ENCODE measurements around the gene PHLDB3.
A peak's percentile ranks its signal among the peaks of the same experiment; 100 is the strongest.
"Not testable (repeated sequence)": the region's sequence is repeated elsewhere in the genome, so short reads cannot be mapped to it uniquely, and the experiment has no call there.

PHLDB3 gene

GRCh38 chr19:43504426-43505185, at the start of gene PHLDB3:
Gene PHLDB3 (minus strand): TSS chr19:43504746. CDS start chr19:43504118, 628 bp downstream.
- no peak for DNase-seq (ENCODE audit: low spot score)

GRCh38 chr19:43553656-43554055, 49.1 kb upstream of the PHLDB3 start:
- DNase-seq (ENCODE audit: low spot score), result no peak

GRCh38 chr19:43552616-43553015, 48.1 kb upstream of the PHLDB3 start:
- DNase-seq (ENCODE audit: low spot score), result no peak

- DNase-seq (ENCODE audit: low spot score), result no peak
Measured at GRCh38 chr19:43552198-43552450, 47.6 kb upstream of the PHLDB3 start.

GRCh38 chr19:43551399-43552197, 47.1 kb upstream of the PHLDB3 start:
- no peak for DNase-seq (ENCODE audit: low spot score)

DNA sequence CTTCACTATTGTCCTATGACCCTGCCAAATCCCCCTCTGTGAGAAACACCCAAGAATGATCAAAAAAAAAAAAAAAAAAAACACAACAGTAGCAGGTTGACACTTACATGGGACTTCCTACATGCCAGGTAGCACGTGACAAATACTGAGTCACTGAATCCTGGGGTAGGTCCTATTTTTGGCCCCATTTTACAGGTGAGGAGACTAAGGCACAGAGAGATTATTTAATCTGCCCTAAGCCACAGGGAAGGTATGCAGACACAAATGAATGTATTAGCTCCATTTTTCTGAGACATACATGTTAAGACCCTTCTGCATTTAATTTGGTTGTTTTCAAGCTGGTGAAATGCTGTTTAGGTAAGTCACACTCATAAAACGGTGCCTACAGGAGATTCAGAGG, 44.2 kb upstream of the PHLDB3 start:
- no peak for DNase-seq (ENCODE audit: low spot score)

- DNase-seq (ENCODE audit: low spot score), result not testable (repeated sequence)
Measured at GRCh38 chr19:43547926-43548325, 43.4 kb upstream of the PHLDB3 start.

DNA sequence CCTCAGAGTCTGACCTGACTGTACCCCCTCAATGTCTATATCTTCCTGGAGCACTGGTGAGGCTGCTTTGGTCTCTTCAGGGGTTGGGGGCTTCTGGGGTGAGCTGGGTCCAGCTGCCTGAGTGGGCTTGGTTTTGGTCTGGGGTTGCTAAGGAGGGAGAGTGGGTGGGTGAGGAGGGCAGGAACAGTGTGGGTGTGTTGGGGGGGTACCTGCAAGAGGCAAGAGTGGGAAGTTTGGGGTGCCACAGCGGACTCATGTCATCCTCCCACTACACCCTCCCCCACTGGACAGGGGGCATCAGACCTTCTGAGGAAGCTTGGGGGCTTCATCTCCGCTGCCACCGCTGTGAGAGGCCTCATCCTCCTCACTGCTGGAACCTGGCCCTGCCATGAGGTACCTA, 42.0 kb upstream of the PHLDB3 start:
- DNase-seq (ENCODE audit: low spot score), result no peak

GRCh38 chr19:43545981-43546380, 41.4 kb upstream of the PHLDB3 start:
- DNase-seq (ENCODE audit: low spot score), result no peak

DNA sequence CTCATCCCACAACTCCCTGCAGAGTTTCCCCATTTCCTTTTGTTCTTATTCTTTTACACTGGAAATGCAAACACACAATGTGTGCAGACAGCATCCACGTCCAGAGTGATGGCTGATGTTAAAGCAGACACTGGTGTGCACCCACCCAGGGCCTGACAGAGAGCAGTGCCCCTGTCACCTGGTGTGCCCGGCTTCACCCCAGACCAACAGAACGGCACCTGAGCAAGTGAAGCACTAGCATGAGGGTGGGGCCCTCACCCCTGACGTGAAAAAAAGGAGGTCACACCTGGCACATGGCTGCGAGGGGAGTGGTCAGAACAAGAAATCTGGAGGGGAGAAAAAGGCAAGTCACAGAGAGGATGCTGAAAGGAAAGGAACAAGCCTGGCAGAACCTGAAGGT, 40.7 kb upstream of the PHLDB3 start:
- DNase-seq (ENCODE audit: low spot score), result no peak

GRCh38 chr19:43544077-43544476, 39.5 kb upstream of the PHLDB3 start:
- DNase-seq (ENCODE audit: low spot score), result no peak

GRCh38 chr19:43541920-43542650, 37.5 kb upstream of the PHLDB3 start:
- no peak for DNase-seq (ENCODE audit: low spot score)

DNA sequence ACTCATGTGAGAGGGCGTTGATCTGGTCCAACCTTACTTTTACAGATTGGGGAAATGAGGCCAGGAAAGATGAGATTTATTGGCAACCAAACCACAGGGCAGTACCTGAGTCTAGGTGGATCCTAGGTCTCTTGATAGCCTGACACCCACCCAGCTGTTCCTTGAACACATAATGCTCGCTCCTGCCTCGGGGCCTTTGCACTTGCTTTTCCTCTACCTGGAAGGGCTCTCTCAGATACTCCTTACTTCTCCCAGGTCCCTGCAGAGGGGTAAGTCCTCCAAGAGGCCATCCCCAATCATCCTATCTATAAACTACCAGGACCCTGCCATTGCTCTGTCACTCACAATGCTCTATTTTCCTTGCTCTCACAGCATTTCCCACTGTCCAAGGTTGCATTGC, 35.8 kb upstream of the PHLDB3 start:
- DNase-seq (ENCODE audit: low spot score), result no peak

DNA sequence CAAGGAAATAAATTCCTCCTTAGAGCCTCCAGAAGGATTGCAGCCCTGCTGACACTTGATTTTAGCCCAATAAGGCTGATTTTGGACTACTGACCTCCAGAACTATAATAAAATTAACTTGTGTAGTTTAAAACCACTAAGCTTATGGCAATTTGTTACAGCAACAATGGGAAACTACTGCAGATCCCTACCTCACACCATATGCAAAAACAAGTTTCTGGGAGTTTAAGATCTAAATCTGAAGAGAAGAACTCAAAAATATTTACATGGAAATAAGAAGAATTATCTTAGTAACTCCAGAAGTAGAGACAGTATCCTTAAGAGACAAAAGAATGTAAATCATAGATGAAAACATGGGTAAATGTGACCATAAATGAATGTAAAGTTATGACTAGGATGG, 34.4 kb upstream of the PHLDB3 start:
- no peak for DNase-seq (ENCODE audit: low spot score)

GRCh38 chr19:43534816-43535761, 30.5 kb upstream of the PHLDB3 start:
- DNase-seq (ENCODE audit: low spot score), result peak; percentile 30

DNA sequence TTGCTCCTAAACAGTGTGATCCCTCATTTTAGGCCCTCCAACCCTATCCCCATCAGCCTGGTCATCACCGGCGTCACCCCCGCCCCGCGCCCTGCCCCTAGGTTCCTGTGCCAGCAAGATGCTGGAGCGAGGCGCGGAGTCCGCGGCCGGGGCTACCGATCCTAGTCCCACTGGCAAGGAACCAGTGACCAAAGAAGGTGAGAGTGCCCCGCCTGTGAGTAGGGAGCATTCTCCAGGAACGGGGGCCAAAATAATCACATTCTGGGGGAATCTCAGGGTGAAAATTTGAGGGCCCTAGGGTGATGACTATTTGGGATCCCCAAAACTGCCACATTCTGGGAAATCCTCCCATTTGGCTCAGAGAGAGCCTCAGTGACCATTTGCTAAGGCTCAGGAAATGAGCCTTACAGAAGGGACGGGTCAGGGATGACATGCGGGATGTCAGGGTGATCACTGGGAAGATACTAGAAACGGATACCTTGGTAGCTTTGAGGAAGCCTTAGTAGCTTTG, 29.8 kb upstream of the PHLDB3 start:
- no peak for DNase-seq (ENCODE audit: low spot score)

- DNase-seq (ENCODE audit: low spot score), result peak; percentile 89
Measured at GRCh38 chr19:43533546-43534304, 29.2 kb upstream of the PHLDB3 start.

GRCh38 chr19:43532962-43533545, 28.5 kb upstream of the PHLDB3 start, which contains the start of gene ZNF575:
Gene ZNF575 (plus strand): TSS chr19:43533188. CDS start chr19:43534423, 1,235 bp downstream.
- peak; percentile 25 for DNase-seq (ENCODE audit: low spot score)

DNA sequence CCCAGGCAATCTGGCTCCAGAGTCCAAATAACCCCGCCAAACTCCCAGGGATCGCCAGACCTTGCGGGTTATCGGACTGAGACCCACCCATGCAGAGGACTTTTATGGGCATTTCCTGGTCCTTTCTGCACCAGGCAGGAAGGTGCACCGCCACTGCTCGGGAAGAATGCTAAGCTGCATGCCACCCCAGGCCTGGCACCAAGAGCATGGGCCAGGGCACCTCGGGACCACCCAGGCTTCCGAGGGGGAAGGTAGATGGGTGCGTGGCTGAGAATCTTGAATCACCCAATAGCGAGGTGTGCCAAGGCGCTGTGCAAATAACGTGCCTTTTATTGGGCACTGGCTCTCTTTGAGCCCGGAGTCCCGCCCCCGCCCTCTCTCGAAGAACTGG, 28.0 kb upstream of the PHLDB3 start:
- DNase-seq (ENCODE audit: low spot score), result no peak

GRCh38 chr19:43527860-43528622, 23.5 kb upstream of the PHLDB3 start:
- no peak for DNase-seq (ENCODE audit: low spot score)

All from hematopoietic multipotent progenitor cell treated with erythropoietin and hydrocortisone succinate and interleukin-3 and kit ligand, for 15 days (in vitro differentiated cells).